ENCODE results near the gene DSCAM.

- TF ChIP-seq CTCF (IDR thresholded peaks at IDR 0.05), result no peak
- TF ChIP-seq POLR2A (IDR thresholded peaks at IDR 0.05), result no peak
Measured at GRCh38 chr21:40717028-40717427, 129.9 kb downstream of the DSCAM start.
